Stimulated activated CD8-positive, alpha-beta memory T cell treated with anti-CD3 and anti-CD28 coated beads, Interleukin-15, amount 100 ng/mL, for 48 hours (primary cell): Measurements from ENCODE around the gene SCAMP5.

Experiments used
- DNase-seq, 2 donors: peaks; one replicate each; pipeline ENCODE4 v3.0.0-alpha.2; 2020; ENCODE audit warnings: low read depth in 2 of 2

SCAMP5 gene

GRCh38 chr15:75045332-75046015, 50.1 kb downstream of the SCAMP5 start:
- DNase-seq: no peak

- DNase-seq: no peak
Observed at GRCh38 chr15:75048394-75048793, 53.0 kb downstream of the SCAMP5 start.

- no peak for DNase-seq
Observed at GRCh38 chr15:75049392-75049791, 54.0 kb downstream of the SCAMP5 start.

- no peak for DNase-seq
Observed at GRCh38 chr15:75050283-75050682, 54.9 kb downstream of the SCAMP5 start.

- DNase-seq: no peak
Observed at GRCh38 chr15:75051191-75051608, 55.8 kb downstream of the SCAMP5 start.

- no peak for DNase-seq
Observed at GRCh38 chr15:75051711-75052110, 56.3 kb downstream of the SCAMP5 start.

GRCh38 chr15:75052972-75053747, 57.8 kb downstream of the SCAMP5 start:
- DNase-seq: no peak

- no peak for DNase-seq
Observed at GRCh38 chr15:75053748-75054125, 58.4 kb downstream of the SCAMP5 start.

- no peak for DNase-seq
Observed at GRCh38 chr15:75054172-75054897, 59.0 kb downstream of the SCAMP5 start.

GRCh38 chr15:75056036-75056435, 60.7 kb downstream of the SCAMP5 start:
- DNase-seq: no peak

GRCh38 chr15:75058127-75058905, 63.0 kb downstream of the SCAMP5 start:
- DNase-seq: no peak

GRCh38 chr15:75059607-75060006, 64.2 kb downstream of the SCAMP5 start:
- no peak for DNase-seq

GRCh38 chr15:75061272-75061671, 65.9 kb downstream of the SCAMP5 start:
- no peak for DNase-seq

- no peak for DNase-seq
Observed at GRCh38 chr15:75062706-75063105, 67.3 kb downstream of the SCAMP5 start.

- DNase-seq: no peak
Observed at GRCh38 chr15:75063338-75063737, 68.0 kb downstream of the SCAMP5 start.

- no peak for DNase-seq
Observed at GRCh38 chr15:75063889-75064288, 68.5 kb downstream of the SCAMP5 start.

GRCh38 chr15:75064846-75065245, 69.5 kb downstream of the SCAMP5 start:
- DNase-seq: no peak

- no peak for DNase-seq
Observed at GRCh38 chr15:75065467-75065850, 70.1 kb downstream of the SCAMP5 start.

- DNase-seq: no peak
Observed at GRCh38 chr15:75065851-75066509, 70.6 kb downstream of the SCAMP5 start.

GRCh38 chr15:75067123-75067830, 71.9 kb downstream of the SCAMP5 start:
- DNase-seq: peak; percentile 32 to 40

GRCh38 chr15:75068748-75069147, 73.4 kb downstream of the SCAMP5 start:
- no peak for DNase-seq
